HepG2 (cell line): ENCODE measurements around the gene MAP4K3.

Experiments
- ELF4 ChIP-seq: sonication (generic); formaldehyde crosslinking; IDR thresholded peaks from 2 replicates; pipeline ENCODE4 v1.5.0; 2020; ENCODE audit warnings: missing genetic modification reagents, mild to moderate bottlenecking, moderate library complexity, borderline replicate concordance
- KLF6 ChIP-seq: IDR thresholded peaks from 2 replicates; pipeline ENCODE4 v1.8.0; 2016; ENCODE audit warnings: missing biosample characterization, missing genetic modification reagents
- TBL1XR1 ChIP-seq: fragments of 150-350 bp; IDR thresholded peaks from 2 replicates; pipeline ENCODE4 v1.6.1; 2014; ENCODE audit warnings: borderline replicate concordance, low read length; ENCODE audit not compliant: partially characterized antibody
- ZBTB44 ChIP-seq: sonication (generic); formaldehyde crosslinking; IDR thresholded peaks from 2 replicates; pipeline ENCODE4 v1.4.0; 2020; ENCODE audit warnings: missing genetic modification reagents
- TF ChIP-seq, protein P1 (sequence below): sonication (generic); formaldehyde crosslinking; IDR thresholded peaks from 2 replicates; pipeline ENCODE4 v1.5.0; 2020; ENCODE audit warnings: mild to moderate bottlenecking, missing genetic modification reagents, moderate library complexity

- TF ChIP-seq KLF6 (CRISPR knock-in tag) = no peak
- TF ChIP-seq ELF4 = no peak
- no peak for TF ChIP-seq TBL1XR1
- TF ChIP-seq, protein P1, sequence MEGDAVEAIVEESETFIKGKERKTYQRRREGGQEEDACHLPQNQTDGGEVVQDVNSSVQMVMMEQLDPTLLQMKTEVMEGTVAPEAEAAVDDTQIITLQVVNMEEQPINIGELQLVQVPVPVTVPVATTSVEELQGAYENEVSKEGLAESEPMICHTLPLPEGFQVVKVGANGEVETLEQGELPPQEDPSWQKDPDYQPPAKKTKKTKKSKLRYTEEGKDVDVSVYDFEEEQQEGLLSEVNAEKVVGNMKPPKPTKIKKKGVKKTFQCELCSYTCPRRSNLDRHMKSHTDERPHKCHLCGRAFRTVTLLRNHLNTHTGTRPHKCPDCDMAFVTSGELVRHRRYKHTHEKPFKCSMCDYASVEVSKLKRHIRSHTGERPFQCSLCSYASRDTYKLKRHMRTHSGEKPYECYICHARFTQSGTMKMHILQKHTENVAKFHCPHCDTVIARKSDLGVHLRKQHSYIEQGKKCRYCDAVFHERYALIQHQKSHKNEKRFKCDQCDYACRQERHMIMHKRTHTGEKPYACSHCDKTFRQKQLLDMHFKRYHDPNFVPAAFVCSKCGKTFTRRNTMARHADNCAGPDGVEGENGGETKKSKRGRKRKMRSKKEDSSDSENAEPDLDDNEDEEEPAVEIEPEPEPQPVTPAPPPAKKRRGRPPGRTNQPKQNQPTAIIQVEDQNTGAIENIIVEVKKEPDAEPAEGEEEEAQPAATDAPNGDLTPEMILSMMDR (CRISPR knock-in tag) = no peak
- no peak for TF ChIP-seq ZBTB44 (CRISPR knock-in tag)
Measured at GRCh38 chr2:39334978-39335377, 102.1 kb downstream of the MAP4K3 start.
